Type B pancreatic cell (in vitro differentiated cells): ENCODE measurements around the gene OR2D2. TPM values are rescaled to one million over a fixed set of nuclear protein-coding genes. Genes with fewer than 3 reads are reported as not detected.
"Not testable (repeated sequence)": the region's sequence is repeated elsewhere in the genome, so short reads cannot be mapped to it uniquely, and the experiment has no call there.

ENCODE experiments used
- DNase-seq: peaks from one replicate; pipeline ENCODE4 v3.0.0; 2021; ENCODE audit warnings: mixed read lengths; ENCODE audit not compliant: unreplicated experiment; ENCODE audit errors: extremely low spot score
- H3K27ac Mint-ChIP-seq: 2 replicates; pipeline ENCODE4 v1.8.0; 2021; ENCODE audit warnings: mild to moderate bottlenecking, mixed read lengths
- H3K27me3 Mint-ChIP-seq: 2 replicates; pipeline ENCODE4 v1.8.0; 2021; ENCODE audit warnings: mixed read lengths
- H3K36me3 Mint-ChIP-seq: 2 replicates; pipeline ENCODE4 v1.8.0; 2021; ENCODE audit warnings: mixed read lengths
- H3K4me1 Mint-ChIP-seq: one replicate; pipeline ENCODE4 v1.8.0; 2021; ENCODE audit warnings: mixed read lengths; ENCODE audit not compliant: unreplicated experiment
- H3K4me3 Mint-ChIP-seq: 2 replicates; pipeline ENCODE4 v1.8.0; 2021; ENCODE audit warnings: mild to moderate bottlenecking, mixed read lengths
- H3K9me3 Mint-ChIP-seq: 2 replicates; pipeline ENCODE4 v1.8.0; 2021; ENCODE audit warnings: mixed read lengths
- CTCF ChIP-seq: fragments of 200-600 bp; sonication (generic); conservative IDR thresholded peaks from 2 replicates; pipeline ENCODE4 v1.5.0; 2021; ENCODE audit warnings: antibody characterized with exemption, mild to moderate bottlenecking
- total RNA-seq: library from RNA; stranded (reverse); gene quantifications from 2 replicates; pipeline ENCODE4 v1.2.1, GENCODE V29; 2021; ENCODE audit warnings: low replicate concordance

Gene OR2D2
- total RNA-seq, 1 donor from 2014 or later = 0.27 TPM

- Mint-ChIP-seq H3K27ac (no peak overlapping the region), H3K4me1 (no peaks in the 10 kb centered on the region), H3K36me3 (no peaks in the 10 kb centered on the region), H3K27me3 (peaks cover 3% of the 10 kb centered on the region), H3K4me3 (no peak overlapping the region), H3K9me3 (no peaks in the 10 kb centered on the region)
- TF ChIP-seq CTCF = no peak
- DNase-seq = no peak
These were observed 2.7 kb upstream of the OR2D2 start for GRCh38 chr11:6895010-6895409.

GRCh38 chr11:6894097-6894496 lies 1.8 kb upstream of the OR2D2 start:
- no peak for TF ChIP-seq CTCF
- peaks cover 3% of the 10 kb centered on the region for H3K27me3 Mint-ChIP-seq
- no peak overlapping the region for H3K27ac Mint-ChIP-seq
- H3K4me1 Mint-ChIP-seq = no peaks in the 10 kb centered on the region
- no peaks in the 10 kb centered on the region for H3K9me3 Mint-ChIP-seq
- no peaks in the 10 kb centered on the region for H3K36me3 Mint-ChIP-seq
- no peak for DNase-seq
- no peak overlapping the region for H3K4me3 Mint-ChIP-seq

- H3K4me1 Mint-ChIP-seq = no peaks in the 10 kb centered on the region
- TF ChIP-seq CTCF = no peak
These were observed 2.5 kb downstream of the OR2D2 start for GRCh38 chr11:6889835-6890234.

GRCh38 chr11:6888830-6889229 lies 3.5 kb downstream of the OR2D2 start:
- H3K4me1 Mint-ChIP-seq = no peaks in the 10 kb centered on the region
- no peaks in the 10 kb centered on the region for H3K9me3 Mint-ChIP-seq
- DNase-seq = no peak
- H3K4me3 Mint-ChIP-seq = no peak overlapping the region
- H3K27ac Mint-ChIP-seq = no peak overlapping the region
- TF ChIP-seq CTCF = no peak
- no peaks in the 10 kb centered on the region for H3K36me3 Mint-ChIP-seq
- H3K27me3 Mint-ChIP-seq = peaks cover 1% of the 10 kb centered on the region

More at GRCh38 chr11:6889835-6890234, 2.5 kb downstream of the OR2D2 start:
- no peaks in the 10 kb centered on the region for H3K27me3 Mint-ChIP-seq
- H3K4me3 Mint-ChIP-seq = no peak overlapping the region
- no peaks in the 10 kb centered on the region for H3K36me3 Mint-ChIP-seq
- H3K27ac Mint-ChIP-seq = no peak overlapping the region
- DNase-seq = no peak
- H3K9me3 Mint-ChIP-seq = no peaks in the 10 kb centered on the region

GRCh38 chr11:6887711-6888110 lies 4.6 kb downstream of the OR2D2 start:
- H3K4me1 Mint-ChIP-seq, H3K9me3 Mint-ChIP-seq, H3K27me3 Mint-ChIP-seq, H3K27ac Mint-ChIP-seq, H3K36me3 Mint-ChIP-seq, H3K4me3 Mint-ChIP-seq, DNase-seq: not testable (repeated sequence)

GRCh38 chr11:6882751-6883150 lies 9.5 kb downstream of the OR2D2 start:
- no peaks in the 10 kb centered on the region for H3K36me3 Mint-ChIP-seq
- H3K27me3 Mint-ChIP-seq = peaks cover 3% of the 10 kb centered on the region
- no peak overlapping the region for H3K4me3 Mint-ChIP-seq
- no peaks in the 10 kb centered on the region for H3K4me1 Mint-ChIP-seq
- TF ChIP-seq CTCF = no peak
- DNase-seq = no peak
- H3K9me3 Mint-ChIP-seq = no peaks in the 10 kb centered on the region
- no peak overlapping the region for H3K27ac Mint-ChIP-seq
